ENCODE results near the gene TNIK. TPM values are rescaled to one million over a fixed set of nuclear protein-coding genes. Genes with fewer than 3 reads are reported as not detected.

Gene TNIK
- total RNA-seq, 3 donors from 2014 or later, result 7.4 to 17.6 (median 10.2) TPM

DNA sequence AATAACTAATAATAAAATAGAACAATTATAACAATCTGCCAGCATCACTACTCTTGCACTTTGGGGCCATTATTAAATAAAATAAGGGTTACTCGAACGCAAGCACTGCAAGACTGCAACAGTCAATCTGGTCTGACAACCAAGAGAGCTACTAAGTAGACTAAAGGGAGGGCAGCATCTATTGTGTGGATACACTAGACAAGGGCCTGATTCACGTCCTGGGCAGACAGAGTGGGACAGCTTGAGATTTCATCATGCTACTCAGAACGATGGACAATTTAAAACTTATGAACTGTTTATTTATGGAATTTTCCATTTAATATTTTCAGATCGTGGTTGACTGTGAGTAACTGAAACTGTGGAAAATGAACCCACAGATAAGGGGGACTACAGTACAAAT is 39.5 kb downstream of the TNIK start:
- no peaks in the 10 kb centered on the region for H3K36me3 ChIP-seq
- H3K27me3 ChIP-seq, result no peaks in the 10 kb centered on the region
- intact Hi-C loops (cut with DNase I; ENCODE audit: low total_unique reads), result no loop called here
- no peaks in the 10 kb centered on the region for H3K4me1 ChIP-seq
- no peak overlapping the region for H3K27ac ChIP-seq
- TF ChIP-seq POLR2AphosphoS5 (IDR thresholded peaks at IDR 0.05) (no peak), POLR2A (IDR thresholded peaks at IDR 0.05) (no peak)
- TF ChIP-seq, protein P1, sequence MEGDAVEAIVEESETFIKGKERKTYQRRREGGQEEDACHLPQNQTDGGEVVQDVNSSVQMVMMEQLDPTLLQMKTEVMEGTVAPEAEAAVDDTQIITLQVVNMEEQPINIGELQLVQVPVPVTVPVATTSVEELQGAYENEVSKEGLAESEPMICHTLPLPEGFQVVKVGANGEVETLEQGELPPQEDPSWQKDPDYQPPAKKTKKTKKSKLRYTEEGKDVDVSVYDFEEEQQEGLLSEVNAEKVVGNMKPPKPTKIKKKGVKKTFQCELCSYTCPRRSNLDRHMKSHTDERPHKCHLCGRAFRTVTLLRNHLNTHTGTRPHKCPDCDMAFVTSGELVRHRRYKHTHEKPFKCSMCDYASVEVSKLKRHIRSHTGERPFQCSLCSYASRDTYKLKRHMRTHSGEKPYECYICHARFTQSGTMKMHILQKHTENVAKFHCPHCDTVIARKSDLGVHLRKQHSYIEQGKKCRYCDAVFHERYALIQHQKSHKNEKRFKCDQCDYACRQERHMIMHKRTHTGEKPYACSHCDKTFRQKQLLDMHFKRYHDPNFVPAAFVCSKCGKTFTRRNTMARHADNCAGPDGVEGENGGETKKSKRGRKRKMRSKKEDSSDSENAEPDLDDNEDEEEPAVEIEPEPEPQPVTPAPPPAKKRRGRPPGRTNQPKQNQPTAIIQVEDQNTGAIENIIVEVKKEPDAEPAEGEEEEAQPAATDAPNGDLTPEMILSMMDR (IDR thresholded peaks at IDR 0.05), result no peak
- DNase-seq (ENCODE audit: low spot score in 2 of 2), result no peak
- no peak overlapping the region for H3K4me3 ChIP-seq
- H3K9me3 ChIP-seq, result no peaks in the 10 kb centered on the region

DNA sequence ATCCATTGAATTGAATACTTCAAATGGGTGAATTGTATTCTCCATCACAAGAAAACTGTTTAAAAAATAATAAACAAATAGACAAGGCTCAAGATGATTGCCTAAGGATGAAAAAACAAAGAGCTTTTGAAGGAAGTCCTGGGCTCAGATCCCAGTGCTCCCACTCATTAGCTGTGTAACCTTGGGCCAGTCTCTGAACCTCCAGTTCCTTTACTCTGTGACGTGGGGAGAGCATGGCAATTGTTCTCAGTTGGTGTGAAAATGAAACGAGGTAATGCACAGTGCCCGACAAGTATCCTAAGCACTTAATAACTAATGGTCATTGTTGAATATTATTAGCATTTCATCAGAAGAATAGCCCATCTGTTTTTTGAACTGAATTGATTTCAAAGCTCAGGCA is 40.7 kb downstream of the TNIK start:
- intact Hi-C loops (cut with DNase I; ENCODE audit: low total_unique reads), result no loop called here
- no peaks in the 10 kb centered on the region for H3K27me3 ChIP-seq
- no peak overlapping the region for H3K4me3 ChIP-seq
- H3K27ac ChIP-seq, result no peak overlapping the region
- no peak for DNase-seq (ENCODE audit: low spot score in 2 of 2)
- H3K36me3 ChIP-seq, result no peaks in the 10 kb centered on the region
- no peaks in the 10 kb centered on the region for H3K9me3 ChIP-seq
- H3K4me1 ChIP-seq, result no peaks in the 10 kb centered on the region
- no peak for TF ChIP-seq POLR2AphosphoS5 (IDR thresholded peaks at IDR 0.05)
- TF ChIP-seq, protein P1 (IDR thresholded peaks at IDR 0.05), result no peak
- no peak for TF ChIP-seq POLR2A (IDR thresholded peaks at IDR 0.05)

DNA sequence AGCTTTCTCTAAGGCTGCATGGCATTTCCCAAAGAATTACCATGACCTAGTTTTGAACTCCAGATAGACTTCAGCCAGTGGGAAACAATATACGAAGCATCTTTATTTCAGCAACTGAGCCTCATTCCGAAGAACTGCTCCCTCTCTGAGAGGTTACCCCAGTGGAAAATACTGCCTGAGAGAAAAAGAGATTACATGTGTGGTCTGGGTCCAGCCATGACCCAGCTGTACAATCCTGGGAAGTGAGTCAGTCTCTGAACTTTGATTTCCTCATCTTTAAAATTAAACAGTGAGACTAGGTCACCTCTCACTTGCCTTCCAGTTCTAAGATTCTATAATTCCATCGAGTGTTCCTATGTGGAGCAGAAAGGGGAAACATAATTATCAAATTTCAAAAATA is 42.4 kb downstream of the TNIK start:
- Histone ChIP-seq H3K9me3 (no peaks in the 10 kb centered on the region), H3K4me3 (no peak overlapping the region), H3K4me1 (no peaks in the 10 kb centered on the region), H3K36me3 (no peaks in the 10 kb centered on the region), H3K27ac (no peak overlapping the region), H3K27me3 (no peaks in the 10 kb centered on the region)
- intact Hi-C loops (cut with DNase I; ENCODE audit: low total_unique reads), result no loop called here
- TF ChIP-seq, protein P1 (IDR thresholded peaks at IDR 0.05), result no peak
- TF ChIP-seq POLR2AphosphoS5 (IDR thresholded peaks at IDR 0.05) (no peak), POLR2A (IDR thresholded peaks at IDR 0.05) (no peak)
- DNase-seq (ENCODE audit: low spot score in 2 of 2), result no peak

DNA sequence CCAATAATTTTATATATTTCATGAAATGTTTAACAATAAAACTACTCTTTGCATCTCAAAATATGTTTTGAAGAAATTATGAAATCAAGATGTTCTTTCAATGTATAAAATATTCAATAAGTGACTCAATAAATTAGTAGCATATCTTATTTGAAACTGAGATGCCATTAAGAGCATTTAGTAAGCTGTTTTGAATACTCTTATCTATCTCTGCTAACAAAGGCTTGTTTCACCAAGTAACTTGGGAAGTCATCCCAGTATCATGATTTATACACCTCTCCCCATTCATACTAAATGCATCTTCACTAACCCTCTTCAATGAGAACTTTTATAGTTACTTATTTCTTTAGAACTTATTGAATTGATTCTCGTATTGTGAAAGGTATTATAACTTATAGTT is 43.1 kb downstream of the TNIK start:
- TF ChIP-seq POLR2A (IDR thresholded peaks at IDR 0.05), result no peak
- no peak for TF ChIP-seq POLR2AphosphoS5 (IDR thresholded peaks at IDR 0.05)
- TF ChIP-seq, protein P1 (IDR thresholded peaks at IDR 0.05), result no peak
- H3K27me3 ChIP-seq, result no peaks in the 10 kb centered on the region
- H3K27ac ChIP-seq, result no peak overlapping the region
- peaks cover 0 to 5% of the 10 kb centered on the region in 2 donors for H3K4me1 ChIP-seq
- H3K4me3 ChIP-seq, result no peak overlapping the region
- H3K36me3 ChIP-seq, result no peaks in the 10 kb centered on the region
- H3K9me3 ChIP-seq, result no peaks in the 10 kb centered on the region
- intact Hi-C loops (cut with DNase I; ENCODE audit: low total_unique reads), result no loop called here
- no peak for DNase-seq (ENCODE audit: low spot score in 2 of 2)

DNA sequence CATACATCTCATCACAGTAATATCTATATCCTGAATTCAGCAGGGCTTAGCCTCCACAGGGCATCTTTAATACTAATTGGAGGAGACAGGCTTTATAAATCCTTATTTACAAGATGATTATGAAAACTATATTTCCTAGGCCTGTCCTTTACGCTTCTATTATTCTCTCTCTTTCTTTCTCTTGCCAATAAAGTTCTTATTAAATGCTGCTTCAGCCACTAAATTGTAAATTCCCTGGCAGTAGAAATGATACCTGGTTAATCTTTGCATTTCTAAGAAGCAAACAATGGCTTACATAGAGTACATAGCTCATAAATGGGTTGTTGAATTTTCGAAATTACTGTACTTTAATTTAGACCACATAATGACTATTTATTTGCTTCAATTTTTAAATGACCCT is 43.5 kb downstream of the TNIK start:
- H3K27me3 ChIP-seq, result no peaks in the 10 kb centered on the region
- H3K9me3 ChIP-seq, result no peaks in the 10 kb centered on the region
- peaks cover 0 to 6% of the 10 kb centered on the region in 2 donors for H3K4me1 ChIP-seq
- TF ChIP-seq, protein P1 (IDR thresholded peaks at IDR 0.05), result no peak
- TF ChIP-seq POLR2A (IDR thresholded peaks at IDR 0.05) (no peak), POLR2AphosphoS5 (IDR thresholded peaks at IDR 0.05) (no peak)
- intact Hi-C loops (cut with DNase I; ENCODE audit: low total_unique reads), result no loop called here
- no peak for DNase-seq (ENCODE audit: low spot score in 2 of 2)
- H3K27ac ChIP-seq, result no peak overlapping the region
- H3K36me3 ChIP-seq, result no peaks in the 10 kb centered on the region
- no peak overlapping the region for H3K4me3 ChIP-seq

All from breast epithelium (tissue), 4 donors.